ENCODE data around the gene SCAF8.

DNA sequence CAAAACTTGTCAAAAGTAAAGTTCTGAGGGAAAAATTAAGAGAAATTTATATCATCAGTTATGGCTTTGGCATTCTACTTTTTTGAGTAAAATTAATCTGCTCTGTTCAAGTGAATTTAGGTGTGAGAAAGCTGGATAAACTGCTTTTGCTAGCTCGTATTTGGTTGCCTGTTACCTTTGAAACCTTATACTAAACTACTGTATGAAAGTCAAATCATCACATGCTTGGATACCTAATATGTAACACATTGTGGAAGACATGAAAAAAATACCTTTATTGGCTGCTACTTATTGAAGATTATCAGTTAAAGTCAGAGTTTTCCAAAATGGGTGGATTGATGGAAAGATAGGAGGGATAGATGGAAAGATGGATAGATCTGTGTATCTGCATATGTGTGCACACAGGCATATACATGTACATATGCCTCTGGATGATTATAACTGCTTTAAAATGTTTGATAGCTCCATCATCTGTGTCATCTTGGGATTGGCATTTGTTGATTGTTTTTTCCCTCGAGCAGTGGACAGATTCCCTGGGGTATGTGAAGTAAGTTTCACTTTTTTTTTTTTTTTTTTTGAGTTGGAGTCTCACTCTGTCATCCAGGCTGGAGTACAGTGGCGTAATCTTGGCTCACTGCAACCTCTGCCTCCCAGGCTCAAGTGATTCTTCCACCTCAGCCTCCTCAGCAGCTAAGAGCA, 24.3 kb downstream of the SCAF8 start:
- TF ChIP-seq, protein P1, sequence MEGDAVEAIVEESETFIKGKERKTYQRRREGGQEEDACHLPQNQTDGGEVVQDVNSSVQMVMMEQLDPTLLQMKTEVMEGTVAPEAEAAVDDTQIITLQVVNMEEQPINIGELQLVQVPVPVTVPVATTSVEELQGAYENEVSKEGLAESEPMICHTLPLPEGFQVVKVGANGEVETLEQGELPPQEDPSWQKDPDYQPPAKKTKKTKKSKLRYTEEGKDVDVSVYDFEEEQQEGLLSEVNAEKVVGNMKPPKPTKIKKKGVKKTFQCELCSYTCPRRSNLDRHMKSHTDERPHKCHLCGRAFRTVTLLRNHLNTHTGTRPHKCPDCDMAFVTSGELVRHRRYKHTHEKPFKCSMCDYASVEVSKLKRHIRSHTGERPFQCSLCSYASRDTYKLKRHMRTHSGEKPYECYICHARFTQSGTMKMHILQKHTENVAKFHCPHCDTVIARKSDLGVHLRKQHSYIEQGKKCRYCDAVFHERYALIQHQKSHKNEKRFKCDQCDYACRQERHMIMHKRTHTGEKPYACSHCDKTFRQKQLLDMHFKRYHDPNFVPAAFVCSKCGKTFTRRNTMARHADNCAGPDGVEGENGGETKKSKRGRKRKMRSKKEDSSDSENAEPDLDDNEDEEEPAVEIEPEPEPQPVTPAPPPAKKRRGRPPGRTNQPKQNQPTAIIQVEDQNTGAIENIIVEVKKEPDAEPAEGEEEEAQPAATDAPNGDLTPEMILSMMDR (IDR thresholded peaks at IDR 0.05): no peak
- no peak for TF ChIP-seq POLR2A (IDR thresholded peaks at IDR 0.05)
